Stimulated activated CD8-positive, alpha-beta memory T cell treated with anti-CD3 and anti-CD28 coated beads, Interleukin-7, amount 100 ng/mL, for 24 hours (primary cell): ENCODE results near the gene HAPLN2.
"Not testable (repeated sequence)": the region's sequence is repeated elsewhere in the genome, so short reads cannot be mapped to it uniquely, and the experiment has no call there.

Source experiments
- DNase-seq: peaks from one replicate; pipeline ENCODE4 v3.0.0-alpha.2; 2020; ENCODE audit warnings: low read depth

The HAPLN2 gene

GRCh38 chr1:156618853-156619581, at the start of gene HAPLN2:
Gene HAPLN2, plus strand, starts transcription at chr1:156619415. Its CDS starts 4,076 bp downstream, at chr1:156623491.
- DNase-seq, result no peak

- DNase-seq, result no peak
Measured at GRCh38 chr1:156571261-156571852, 47.9 kb upstream of the HAPLN2 start.

GRCh38 chr1:156571919-156572662, 47.1 kb upstream of the HAPLN2 start, which contains the start of gene IQGAP3:
Gene IQGAP3, minus strand, starts transcription at chr1:156572565. Its CDS starts 36 bp downstream, at chr1:156572529.
- DNase-seq, result no peak

DNA sequence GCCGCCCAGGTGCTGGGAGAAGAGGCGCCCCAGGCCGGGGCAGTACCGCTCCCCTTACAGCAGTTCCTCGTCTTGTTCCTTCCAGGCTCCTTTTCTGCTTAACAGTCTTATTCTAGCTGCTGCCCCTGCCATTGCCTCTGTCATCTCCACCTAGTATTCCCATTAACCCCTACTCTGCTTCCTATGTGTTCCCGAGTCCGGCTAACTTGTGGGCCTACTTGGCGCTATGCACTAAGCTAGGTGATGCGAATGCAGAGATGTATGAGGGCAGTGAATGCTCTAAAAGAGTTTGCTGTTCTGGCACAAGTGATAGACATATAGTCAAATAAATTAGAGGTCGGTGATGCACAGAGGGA, 46.6 kb upstream of the HAPLN2 start:
- no peak for DNase-seq

GRCh38 chr1:156574039-156574633, 45.1 kb upstream of the HAPLN2 start:
- no peak for DNase-seq

GRCh38 chr1:156577550-156577949, 41.7 kb upstream of the HAPLN2 start:
- no peak for DNase-seq

DNA sequence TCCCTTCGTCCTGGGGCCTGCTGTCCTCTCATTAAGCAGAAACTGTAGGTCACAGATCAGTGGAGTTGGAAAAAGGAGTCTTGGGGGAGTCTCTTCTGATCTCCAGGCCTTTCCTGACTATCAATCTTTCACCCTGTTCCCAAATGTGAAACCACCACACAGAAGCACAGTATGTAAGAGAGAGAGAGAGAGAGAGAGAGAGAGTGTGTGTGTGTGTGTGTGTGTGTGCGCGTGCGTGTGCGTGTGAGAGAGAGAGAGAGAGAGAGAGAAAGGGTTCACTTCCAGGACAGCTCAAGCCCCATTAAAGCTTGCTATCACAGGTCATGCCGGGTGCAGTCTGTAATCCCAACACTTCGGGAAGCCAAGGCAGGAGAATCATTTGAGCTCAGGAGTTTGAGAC, 41.2 kb upstream of the HAPLN2 start:
- no peak for DNase-seq

DNA sequence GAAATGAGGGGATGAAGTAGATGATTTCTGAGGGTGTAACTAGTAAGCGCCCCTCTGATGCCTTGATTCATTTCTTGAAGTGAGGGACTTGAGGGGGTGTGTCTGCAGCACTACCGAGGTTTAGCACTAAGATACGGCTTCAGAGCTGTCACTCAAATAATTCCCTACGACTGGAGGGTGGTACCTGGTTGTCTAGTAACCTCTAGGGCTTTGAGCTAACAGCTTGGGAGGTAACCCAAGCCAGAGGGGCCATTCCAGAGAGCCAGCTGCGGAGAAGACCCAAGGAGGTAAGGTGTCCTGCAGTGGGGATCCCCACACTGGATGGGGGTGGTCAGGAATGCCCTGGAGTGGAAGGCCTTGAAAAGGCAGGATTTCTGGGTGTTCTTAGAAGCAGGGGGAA, 39.7 kb upstream of the HAPLN2 start, which contains the start of gene TTC24:
Gene TTC24 (plus strand): TSS at position 252 of the 400 bp plus-strand sequence. CDS start 1,642 bp downstream, outside the sequence.
- no peak for DNase-seq

GRCh38 chr1:156581661-156582387, 37.4 kb upstream of the HAPLN2 start:
- DNase-seq, result no peak

GRCh38 chr1:156582388-156583017, 36.7 kb upstream of the HAPLN2 start:
- no peak for DNase-seq

- DNase-seq, result peak; percentile 52
Measured at GRCh38 chr1:156583821-156584622, 35.2 kb upstream of the HAPLN2 start.

DNA sequence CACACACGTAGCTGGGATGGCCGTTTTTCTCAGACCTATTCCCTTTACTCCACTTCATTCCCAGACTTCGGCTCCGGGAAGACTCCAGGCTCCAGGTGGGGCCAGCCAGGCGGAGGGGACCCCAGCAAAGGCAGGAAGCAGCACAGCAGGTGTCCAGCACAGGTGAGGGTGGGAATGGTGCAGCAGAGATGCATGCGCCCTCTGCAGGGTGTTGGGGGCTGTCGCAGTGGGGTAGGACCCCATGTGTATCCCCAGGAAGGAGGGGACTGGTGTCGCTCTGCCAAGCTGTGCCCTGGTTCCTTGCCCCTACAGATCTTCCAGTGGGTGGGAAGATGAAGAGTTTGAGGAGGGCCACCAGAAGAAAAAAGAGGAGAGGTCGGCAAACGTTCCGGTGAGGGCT, 34.4 kb upstream of the HAPLN2 start:
- no peak for DNase-seq

- no peak for DNase-seq
Measured at GRCh38 chr1:156586323-156586722, 32.9 kb upstream of the HAPLN2 start.

DNA sequence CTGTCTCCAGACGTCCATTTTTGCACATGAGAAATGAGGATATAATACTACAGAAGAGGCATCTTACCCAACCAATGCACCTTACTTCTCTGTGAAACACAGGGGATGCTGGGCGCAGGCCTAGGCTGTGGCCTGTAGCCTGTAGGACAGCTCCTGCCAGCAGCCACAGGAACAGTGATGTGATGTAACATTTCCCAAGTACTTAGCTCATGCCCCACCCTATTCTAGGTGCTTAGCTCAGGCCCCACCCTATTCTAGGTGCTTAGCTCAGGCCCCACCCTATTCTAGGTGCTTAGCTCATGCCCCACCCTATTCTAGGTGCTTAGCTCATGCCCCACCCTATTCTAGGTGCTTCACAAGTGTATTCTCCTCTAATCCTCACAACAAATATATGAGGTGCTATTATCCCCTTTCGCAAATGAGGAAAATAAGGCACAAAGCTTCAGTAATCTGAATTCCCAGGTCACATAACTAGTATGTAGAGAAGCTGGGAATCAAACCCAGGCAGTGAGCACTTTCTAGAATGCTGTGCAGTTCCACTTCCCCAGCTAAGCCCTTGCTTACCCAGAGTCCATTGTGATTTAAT, 32.2 kb upstream of the HAPLN2 start:
- DNase-seq, result no peak

- DNase-seq, result not testable (repeated sequence)
Measured at GRCh38 chr1:156587927-156588326, 31.3 kb upstream of the HAPLN2 start.

GRCh38 chr1:156589546-156589945, 29.7 kb upstream of the HAPLN2 start:
- DNase-seq, result no peak

GRCh38 chr1:156590326-156591180, 28.7 kb upstream of the HAPLN2 start:
- DNase-seq, result no peak

DNA sequence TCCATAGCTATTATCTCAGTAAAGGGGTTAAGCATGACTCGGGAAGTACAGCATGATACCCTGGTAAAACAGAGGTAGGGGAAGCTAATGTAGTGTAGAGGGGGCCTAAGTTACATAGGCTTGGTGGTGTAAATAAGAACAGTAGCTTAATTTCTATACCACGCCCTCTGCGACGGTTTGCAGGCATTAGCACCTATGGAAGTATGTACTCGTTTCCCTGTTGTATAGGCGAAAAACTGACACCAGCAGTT, 28.1 kb upstream of the HAPLN2 start:
- no peak for DNase-seq

GRCh38 chr1:156591432-156592157, 27.6 kb upstream of the HAPLN2 start, which contains the start of gene NAXE:
Gene NAXE, plus strand, starts transcription at chr1:156591776. Its CDS starts 29 bp downstream, at chr1:156591805.
- no peak for DNase-seq
